K562 (cell line): Measurements from ENCODE around the gene SEZ6L. TPM values are rescaled to one million over a fixed set of nuclear protein-coding genes. Genes with fewer than 3 reads are reported as not detected.
A peak's percentile ranks its signal among the peaks of the same experiment; 100 is the strongest.

Source experiments
- ARNT ChIP-seq, 2 experiments: fragments of 450-650 bp; IDR thresholded peaks; 2 replicates each; pipeline ENCODE4 v1.6.1; 2016; ENCODE audit warnings: mild to moderate bottlenecking in 1 of 2
- CEBPG ChIP-seq, 3 experiments: fragments of 200-800 bp in 1 of 3; sonication (Bioruptor generic) in 1 of 3; sonication (generic) in 1 of 3; formaldehyde crosslinking in 1 of 3; IDR thresholded peaks in 2 of 3; conservative IDR thresholded peaks in 1 of 3; 2 replicates each; pipeline versions ENCODE4 v1.6.1 to v1.8.0; 2016 to 2022; ENCODE audit warnings: missing compliant biosample characterization in 2 of 3, missing genetic modification characterization in 2 of 3, mild to moderate bottlenecking in 1 of 3, missing genetic modification reagents in 1 of 3
- CEBPZ ChIP-seq: fragments of 150-350 bp; IDR thresholded peaks from 2 replicates; pipeline ENCODE4 v1.6.1; 2014; ENCODE audit warnings: low read depth, mild to moderate bottlenecking, low read length, borderline replicate concordance
- CHD2 ChIP-seq: IDR thresholded peaks from 2 replicates; pipeline ENCODE4 v1.6.1; 2011; ENCODE audit warnings: low read depth, low read length
- CREB3L1 ChIP-seq: fragments of 450-650 bp; IDR thresholded peaks from 2 replicates; pipeline ENCODE4 v1.6.1; 2014; ENCODE audit warnings: low read depth, mild to moderate bottlenecking, moderate library complexity, borderline replicate concordance
- ELF4 ChIP-seq: fragments of 450-650 bp; formaldehyde crosslinking; IDR thresholded peaks from 2 replicates; pipeline ENCODE4 v1.4.0; 2022; ENCODE audit warnings: missing genetic modification characterization
- GATAD2A ChIP-seq: fragments of 450-650 bp; IDR thresholded peaks from 2 replicates; pipeline ENCODE4 v1.6.1; 2017
- KAT8 ChIP-seq: fragments of 450-650 bp; IDR thresholded peaks from 2 replicates; pipeline ENCODE4 v1.6.1; 2016; ENCODE audit warnings: low read depth, mild to moderate bottlenecking
- KDM4B ChIP-seq, 2 experiments: fragments of 450-650 bp in 1 of 2; sonication (generic) in 1 of 2; IDR thresholded peaks; 2 replicates each; pipeline ENCODE4 v1.6.1; 2016 to 2017; ENCODE audit warnings: borderline replicate concordance in 2 of 2, antibody characterized with exemption in 1 of 2, low read depth in 1 of 2, mild to moderate bottlenecking in 1 of 2
- MAFF ChIP-seq: IDR thresholded peaks from 2 replicates; pipeline ENCODE4 v1.6.1; 2012; ENCODE audit warnings: low read length, improper control_type of control experiment
- MLX ChIP-seq, 2 experiments: fragments of 450-650 bp in 1 of 2; sonication (generic) in 1 of 2; formaldehyde crosslinking; conservative IDR thresholded peaks; 2 replicates each; pipeline versions ENCODE4 v1.4.0 to v1.8.1; 2020 to 2022; ENCODE audit warnings: mild to moderate bottlenecking in 1 of 2, missing genetic modification reagents in 1 of 2
- MYC ChIP-seq, 2 experiments: fragments of 250-450 bp in 1 of 2; sonication (Bioruptor Pico) in 1 of 2; IDR thresholded peaks; 2 replicates each; pipeline versions ENCODE4 v1.5.1 to v1.6.1; 2012 to 2021; ENCODE audit warnings: low read depth in 2 of 2, borderline replicate concordance in 1 of 2, improper control_type of control experiment in 1 of 2, low read length in 1 of 2, mild to moderate bottlenecking in 1 of 2, moderate library complexity in 1 of 2
- NCOR1 ChIP-seq: fragments of 450-650 bp; IDR thresholded peaks from 2 replicates; pipeline ENCODE4 v1.6.1; 2016; ENCODE audit warnings: mild to moderate bottlenecking, moderate library complexity
- NFIC ChIP-seq: fragments of 450-650 bp; IDR thresholded peaks from 2 replicates; pipeline ENCODE4 v1.6.1; 2017; ENCODE audit warnings: mild to moderate bottlenecking, inconsistent platforms
- POLR2AphosphoS5 ChIP-seq: IDR thresholded peaks from 2 replicates; pipeline ENCODE4 v1.6.1; 2011; ENCODE audit warnings: mild to moderate bottlenecking, low read depth, low read length, moderate library complexity; ENCODE audit not compliant: control insufficient read depth, insufficient read depth
- SAFB ChIP-seq: fragments of 200-400 bp; formaldehyde crosslinking; IDR thresholded peaks from 2 replicates; pipeline ENCODE4 v1.6.1; 2017; ENCODE audit warnings: low read depth, low read length, borderline replicate concordance
- TBP ChIP-seq: optimal IDR thresholded peaks from 2 replicates; pipeline ENCODE3; 2011; ENCODE audit warnings: low read depth, low read length, improper control_type of control experiment
- TRIM24 ChIP-seq, 2 experiments: fragments of 450-650 bp; IDR thresholded peaks; 2 replicates each; pipeline ENCODE4 v1.6.1; 2016
- ZBTB1 ChIP-seq: sonication (generic); formaldehyde crosslinking; IDR thresholded peaks from 2 replicates; pipeline ENCODE4 v1.8.1; 2023; ENCODE audit warnings: missing genetic modification reagents, low read depth, mild to moderate bottlenecking, borderline replicate concordance
- ZEB2 ChIP-seq: fragments of 450-650 bp; IDR thresholded peaks from 2 replicates; pipeline ENCODE4 v1.6.1; 2016
- ZNF197 ChIP-seq: fragments of 200-800 bp; sonication (Bioruptor generic); IDR thresholded peaks from 2 replicates; pipeline ENCODE4 v1.6.1; 2016; ENCODE audit warnings: low read depth, missing genetic modification characterization, missing compliant biosample characterization
- ZNF431 ChIP-seq: sonication (generic); formaldehyde crosslinking; IDR thresholded peaks from 2 replicates; pipeline ENCODE4 v1.8.0; 2022; ENCODE audit warnings: mild to moderate bottlenecking, missing genetic modification reagents
- ZNF707 ChIP-seq: fragments of 250-450 bp; sonication (Bioruptor Pico); conservative IDR thresholded peaks from 2 replicates; pipeline ENCODE4 v1.8.0; 2022; ENCODE audit warnings: inconsistent platforms, mild to moderate bottlenecking, moderate library complexity
- polyA plus RNA-seq, 8 experiments: library from polyadenylated mRNA; depleted of rRNA in 4 of 8; stranded (reverse) in 5 of 8; unstranded in 3 of 8; fragments of >200 nt; fragmentation: Nextera tagmentation in 2 of 8; fragmentation: Illumina TruSeq in 1 of 8; extraction: Ambion mirVana in 2 of 8; extraction: Trizol in 1 of 8; gene quantifications; 2 replicates each; pipeline versions ENCODE4 v1.2.1 to v1.2.3, GENCODE V29; 2011 to 2014; ENCODE audit warnings: inconsistent platforms in 1 of 8, missing spikeins in 1 of 8
- total RNA-seq, 7 experiments: library from RNA; depleted of rRNA in 6 of 7; stranded (reverse); fragments of >200 nt in 6 of 7; fragmentation: Illumina TruSeq in 2 of 7; extraction: Trizol in 2 of 7; gene quantifications; 2 replicates each; pipeline versions ENCODE4 v1.2.1 to v1.2.3, GENCODE V29; 2011 to 2021; ENCODE audit warnings: low replicate concordance in 1 of 7

SEZ6L gene
- total and polyA plus RNA-seq, 9 of the 15 experiments (the other 6 are each of a cell fraction or from before 2014, with no cell fraction given) = not detected

GRCh38 chr22:26404851-26405421, 235.7 kb downstream of the SEZ6L start (continued):
- TF ChIP-seq MYC (IDR thresholded peaks at IDR 0.05; ENCODE audit: low read depth, low read length) = peak; percentile 66; the same call in 1 of the 2 replicates
- no peak for TF ChIP-seq MYC (CRISPR knock-in tag; IDR thresholded peaks at IDR 0.05; ENCODE audit: borderline replicate concordance, low read depth)
- peak; percentile 62 for TF ChIP-seq NFIC
- TF ChIP-seq GATAD2A = peak; percentile 52; the same call in 1 of the 2 replicates
- TF ChIP-seq KDM4B (IDR thresholded peaks at IDR 0.05; ENCODE audit: borderline replicate concordance in 2 of 2, low read depth in 1 of 2) = no peak
- TF ChIP-seq TRIM24 (IDR thresholded peaks at IDR 0.05) = peak; percentile 55 to 86; a peak in 3 of 4 replicates
- 0 out of 2 replicates have a peak, but pooled peaks have one; percentile 34 for TF ChIP-seq ZEB2
- no peak for TF ChIP-seq CEBPG (CRISPR knock-in tag; IDR thresholded peaks at IDR 0.05)
- no peak for TF ChIP-seq CEBPG (tag; conservative IDR thresholded peaks at IDR 0.05 in 1 of 2, IDR thresholded peaks at IDR 0.05 in 1 of 2)
- TF ChIP-seq ZBTB1 (CRISPR knock-in tag) = no peak
- TF ChIP-seq ZNF431 (CRISPR knock-in tag) = no peak
- TF ChIP-seq KAT8 = no peak
- no peak for TF ChIP-seq CEBPZ
- TF ChIP-seq ARNT (IDR thresholded peaks at IDR 0.05) = peak in 1 of 2 experiments; percentile 91; a peak in 2 of 4 replicates
- TF ChIP-seq TBP = peak; percentile 55
- TF ChIP-seq CREB3L1 = 0 out of 2 replicates have a peak, but pooled peaks have one; percentile 22
- TF ChIP-seq MLX (CRISPR knock-in tag; conservative IDR thresholded peaks at IDR 0.05) = no peak
- no peak for TF ChIP-seq ZNF707 (CRISPR knock-in tag)
- TF ChIP-seq NCOR1 = peak; percentile 87
- no peak for TF ChIP-seq CHD2
- 0 out of 2 replicates have a peak, but pooled peaks have one; percentile 7 for TF ChIP-seq ELF4 (CRISPR knock-in tag)
- TF ChIP-seq POLR2AphosphoS5 = peak; percentile 78; the same call in 1 of the 2 replicates
- 0 out of 2 replicates have a peak, but pooled peaks have one; percentile 41 for TF ChIP-seq ZNF197 (CRISPR knock-in tag)
- TF ChIP-seq MAFF = peak; percentile 58; the same call in 1 of the 2 replicates
- TF ChIP-seq SAFB = no peak
